Fibroblast of the aortic adventitia (primary cell): ENCODE data around the gene ZMIZ2. TPM values are rescaled to one million over a fixed set of nuclear protein-coding genes. Genes with fewer than 3 reads are reported as not detected.
A peak's percentile ranks its signal among the peaks of the same experiment; 100 is the strongest.
"Not testable (repeated sequence)": the region's sequence is repeated elsewhere in the genome, so short reads cannot be mapped to it uniquely, and the experiment has no call there.

Experiments
- DNase-seq: peaks from one replicate; pipeline ENCODE4 v3.0.0-alpha.2; 2010; ENCODE audit warnings: low read depth
- H3K4me3 ChIP-seq: 2 replicates; pipeline ENCODE4 v1.5.1; 2011; ENCODE audit warnings: low read depth, mild to moderate bottlenecking, control low read depth, low read length, moderate library complexity
- CTCF ChIP-seq: IDR thresholded peaks from 2 replicates; pipeline ENCODE4 v1.5.1; 2011; ENCODE audit warnings: mild to moderate bottlenecking, low read length, control low read depth, inconsistent platforms; ENCODE audit not compliant: insufficient read depth
- total RNA-seq: library from RNA; depleted of rRNA; stranded (reverse); fragments of >200 nt; gene quantifications from 2 replicates; pipeline ENCODE4 v1.2.3, GENCODE V29; 2012; ENCODE audit warnings: low replicate concordance

The ZMIZ2 gene
- total RNA-seq = 2.9 and 18.3 TPM in 2 replicates

- DNase-seq = peak; percentile 82
- H3K4me3 ChIP-seq = peak within 1 kb of the TSS; percentile 86
- no peak for TF ChIP-seq CTCF
These were observed at the start of gene ZMIZ2 for GRCh38 chr7:44748045-44748947. TSS of gene ZMIZ2 (plus strand) at chr7:44748847. CDS start at chr7:44756250, 7,403 bp downstream.

GRCh38 chr7:44699598-44699997 is 49.0 kb upstream of the ZMIZ2 start:
- not testable (repeated sequence) for DNase-seq, H3K4me3 ChIP-seq

GRCh38 chr7:44700322-44700721 is 48.3 kb upstream of the ZMIZ2 start:
- no peak for DNase-seq
- no peak overlapping the region for H3K4me3 ChIP-seq
- TF ChIP-seq CTCF = no peak

GRCh38 chr7:44703391-44703790 is 45.3 kb upstream of the ZMIZ2 start:
- not testable (repeated sequence) for DNase-seq, H3K4me3 ChIP-seq

- no peak for TF ChIP-seq CTCF
- DNase-seq = no peak
- no peak overlapping the region for H3K4me3 ChIP-seq
These were observed 44.7 kb upstream of the ZMIZ2 start for GRCh38 chr7:44703921-44704320.

GRCh38 chr7:44705434-44705833 is 43.2 kb upstream of the ZMIZ2 start:
- no peak overlapping the region for H3K4me3 ChIP-seq
- DNase-seq = no peak
- no peak for TF ChIP-seq CTCF

GRCh38 chr7:44706788-44707557 is 41.7 kb upstream of the ZMIZ2 start:
- H3K4me3 ChIP-seq = no peak overlapping the region
- no peak for TF ChIP-seq CTCF
- no peak for DNase-seq
